Spleen (tissue), 11 donors: ENCODE results near the gene HYAL2. TPM values are rescaled to one million over a fixed set of nuclear protein-coding genes. Genes with fewer than 3 reads are reported as not detected.
A peak's percentile ranks its signal among the peaks of the same experiment; 100 is the strongest.

Source experiments
- DNase-seq: peaks from one replicate; pipeline ENCODE4 v3.0.0-alpha.2; 2020
- H3K27ac ChIP-seq, 8 donors: fragments of 200-600 bp; sonication (generic) in 7 of 8; 1 replicate in 4 of 8; 2 replicates in 4 of 8; pipeline versions ENCODE4 v1.5.0 to v1.8.0; 2016 to 2021; ENCODE audit warnings: inconsistent platforms in 4 of 8, mild to moderate bottlenecking in 4 of 8, moderate library complexity in 1 of 8
- H3K27me3 ChIP-seq, 7 donors: fragments of 200-600 bp; sonication (generic) in 6 of 7; replicated peaks in 1 of 7; 1 replicate in 4 of 7; 2 replicates in 3 of 7; pipeline versions ENCODE4 v1.5.0 to v1.8.0; 2016 to 2021; ENCODE audit warnings: inconsistent platforms in 3 of 7, mild to moderate bottlenecking in 1 of 7
- H3K36me3 ChIP-seq, 6 donors: fragments of 200-600 bp; sonication (generic) in 5 of 6; 1 replicate in 4 of 6; 2 replicates in 2 of 6; pipeline versions ENCODE4 v1.5.0 to v1.8.0; 2016 to 2021; ENCODE audit warnings: inconsistent platforms in 2 of 6
- H3K4me1 ChIP-seq, 6 donors: fragments of 200-600 bp; sonication (generic) in 5 of 6; 1 replicate in 3 of 6; 2 replicates in 3 of 6; pipeline versions ENCODE4 v1.5.0 to v1.8.0; 2016 to 2021; ENCODE audit warnings: inconsistent platforms in 3 of 6
- H3K4me3 ChIP-seq, 8 donors: fragments of 200-600 bp; sonication (generic) in 7 of 8; 1 replicate in 4 of 8; 2 replicates in 4 of 8; pipeline versions ENCODE4 v1.5.0 to v1.8.0; 2016 to 2021; ENCODE audit warnings: inconsistent platforms in 4 of 8, mild to moderate bottlenecking in 4 of 8, moderate library complexity in 2 of 8
- H3K9me3 ChIP-seq, 8 donors: fragments of 200-600 bp; sonication (generic) in 7 of 8; 1 replicate in 4 of 8; 2 replicates in 4 of 8; pipeline versions ENCODE4 v1.5.0 to v1.8.0; 2016 to 2021; ENCODE audit warnings: inconsistent platforms in 4 of 8
- POLR2A ChIP-seq, 3 donors: fragments of 450-650 bp; IDR thresholded peaks; one replicate each; pipeline ENCODE4 v1.5.1; 2017; ENCODE audit warnings: antibody characterized with exemption in 3 of 3, mild to moderate bottlenecking in 1 of 3
- POLR2AphosphoS5 ChIP-seq, 3 donors: sonication (generic); formaldehyde crosslinking; IDR thresholded peaks; one replicate each; pipeline ENCODE4 v1.5.1; 2017; ENCODE audit warnings: antibody characterized with exemption in 3 of 3
- WGBS, 5 donors: extraction: QIAGEN DNeasy Blood & Tissue Kit in 3 of 5; methylation state at CpG; one replicate each; pipeline versions ENCODE4 v1.1.5 to v1.1.7; 2013 to 2018; 5-methylcytosine and 5-hydroxymethylcytosine counted together
- intact Hi-C: fragments of 100-400 bp; cut with DNase I; formaldehyde crosslinking; loops from one replicate; pipeline ENCODE4 v1.15.0; 2023; ENCODE audit warnings: low total_unique reads
- polyA plus RNA-seq, 3 donors: library from polyadenylated mRNA; stranded (reverse); fragments of 200-250 nt; gene quantifications; one replicate each; pipeline ENCODE4 v1.2.1, GENCODE V29; 2013
- total RNA-seq, 7 donors: library from RNA; depleted of rRNA in 3 of 7; stranded (reverse); fragments of >200 nt in 3 of 7; fragmentation: NEBNext Ultra II Directional in 4 of 7; extraction: Animal tissue kit (Norgen Biotek cat#: 25700) in 4 of 7; gene quantifications; one replicate each; pipeline versions ENCODE4 v1.1.0 to v1.2.1, GENCODE V29; 2016 to 2021
- TF ChIP-seq, protein P1 (sequence below), 11 experiments: fragments of 200-600 bp in 7 of 11; fragments of 450-650 bp in 4 of 11; sonication (generic) in 4 of 11; IDR thresholded peaks in 8 of 11; conservative IDR thresholded peaks in 3 of 11; 1 replicate in 7 of 11; 2 replicates in 4 of 11; pipeline versions ENCODE4 v1.4.0 to v1.8.0; 2016 to 2021; ENCODE audit warnings: antibody characterized with exemption in 11 of 11, inconsistent platforms in 4 of 11, mild to moderate bottlenecking in 1 of 11
- donor health status: healthy with polysubstance abuse.
- donor health status: DM: no; HTN: no; CAD: no; lungs with moderate emphysema.
- donor health status: DM: no; HTN: no; CAD: no.
- donor health status: Bipolar disorder and iron deficiency.
- donor health status: healthy.
- donor health status: DM: no; HTN: no; CAD: no.
- donor health status: DM: yes; HTN: yes; CAD: no.

The HYAL2 gene
- total and polyA plus RNA-seq, 10 donors: 108 to 746 (median 322) TPM

DNA sequence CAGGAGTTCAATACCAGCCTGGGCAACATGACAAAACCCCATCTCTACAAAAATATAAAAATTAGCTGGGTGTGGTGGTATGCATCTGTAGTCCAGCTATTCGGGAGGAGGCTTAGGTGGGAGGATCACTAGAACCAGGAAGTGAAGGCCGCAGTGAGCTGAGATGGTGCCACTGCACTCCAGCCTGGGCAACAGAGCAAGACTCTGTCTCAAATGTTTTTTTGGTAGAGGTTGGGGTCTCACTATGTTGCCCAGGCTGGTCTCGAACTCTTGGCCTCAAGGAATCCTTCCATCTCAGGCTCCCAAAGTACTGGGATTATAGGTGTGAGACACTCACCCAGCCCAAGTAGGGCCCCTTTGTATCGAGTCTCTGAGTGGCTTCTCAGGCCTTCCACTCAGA is 28.5 kb downstream of the HYAL2 start:
- peaks cover 0 to 26% (median 12%) of the 10 kb centered on the region in 6 donors for H3K36me3 ChIP-seq
- no peaks in the 10 kb centered on the region for H3K9me3 ChIP-seq
- H3K4me1 ChIP-seq: peaks cover 25 to 55% (median 40%) of the 10 kb centered on the region in 6 donors
- intact Hi-C loops: no loop called here
- H3K27ac ChIP-seq: no peak overlapping the region
- TF ChIP-seq POLR2AphosphoS5 (IDR thresholded peaks at IDR 0.05) (no peak), POLR2A (IDR thresholded peaks at IDR 0.05) (no peak)
- TF ChIP-seq, protein P1, sequence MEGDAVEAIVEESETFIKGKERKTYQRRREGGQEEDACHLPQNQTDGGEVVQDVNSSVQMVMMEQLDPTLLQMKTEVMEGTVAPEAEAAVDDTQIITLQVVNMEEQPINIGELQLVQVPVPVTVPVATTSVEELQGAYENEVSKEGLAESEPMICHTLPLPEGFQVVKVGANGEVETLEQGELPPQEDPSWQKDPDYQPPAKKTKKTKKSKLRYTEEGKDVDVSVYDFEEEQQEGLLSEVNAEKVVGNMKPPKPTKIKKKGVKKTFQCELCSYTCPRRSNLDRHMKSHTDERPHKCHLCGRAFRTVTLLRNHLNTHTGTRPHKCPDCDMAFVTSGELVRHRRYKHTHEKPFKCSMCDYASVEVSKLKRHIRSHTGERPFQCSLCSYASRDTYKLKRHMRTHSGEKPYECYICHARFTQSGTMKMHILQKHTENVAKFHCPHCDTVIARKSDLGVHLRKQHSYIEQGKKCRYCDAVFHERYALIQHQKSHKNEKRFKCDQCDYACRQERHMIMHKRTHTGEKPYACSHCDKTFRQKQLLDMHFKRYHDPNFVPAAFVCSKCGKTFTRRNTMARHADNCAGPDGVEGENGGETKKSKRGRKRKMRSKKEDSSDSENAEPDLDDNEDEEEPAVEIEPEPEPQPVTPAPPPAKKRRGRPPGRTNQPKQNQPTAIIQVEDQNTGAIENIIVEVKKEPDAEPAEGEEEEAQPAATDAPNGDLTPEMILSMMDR (IDR thresholded peaks at IDR 0.05 in 8 of 11, conservative IDR thresholded peaks at IDR 0.05 in 3 of 11): no peak
- 78 to 93% (median 89%) methylated on average over 4 of the region's 4 CpGs for WGBS, 5 donors
- no peak overlapping the region for H3K4me3 ChIP-seq
- DNase-seq: no peak
- H3K27me3 ChIP-seq: no peaks in the 10 kb centered on the region

DNA sequence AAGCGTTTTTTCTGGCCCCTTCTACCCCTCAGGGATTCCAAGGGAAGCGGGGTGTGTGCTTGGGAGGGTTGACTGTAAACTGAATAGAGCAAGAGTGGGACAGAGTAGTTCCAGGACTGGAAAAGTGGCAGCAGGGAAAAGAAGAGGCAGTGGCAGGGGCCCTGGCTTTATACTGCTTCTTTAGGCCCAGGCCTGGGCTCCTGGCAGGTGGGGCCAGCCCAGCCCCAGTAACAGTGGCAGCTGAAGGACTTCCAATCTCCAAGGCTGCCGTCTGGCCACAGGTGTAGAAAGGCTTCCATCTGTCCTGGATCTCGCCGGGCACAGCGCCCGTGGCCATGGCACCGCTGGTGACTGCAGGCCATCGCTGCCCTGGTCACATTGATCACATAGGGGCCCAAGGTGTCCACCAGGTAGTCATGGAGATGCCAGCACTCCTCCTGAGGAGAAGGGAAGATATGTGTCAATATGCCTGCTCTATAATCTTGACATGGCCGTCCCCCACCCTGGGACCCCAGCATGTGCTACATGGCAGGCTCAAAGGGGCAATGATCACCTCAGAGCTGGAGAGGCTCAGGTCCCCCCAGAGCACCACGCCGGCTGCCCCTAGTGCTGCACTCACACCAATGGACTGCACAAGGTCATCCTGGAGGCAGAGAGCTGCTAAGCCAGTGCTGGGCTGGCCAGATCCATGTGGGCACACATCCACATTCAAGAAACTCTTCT is 29.3 kb downstream of the HYAL2 start:
- DNase-seq: peak; percentile 86
- Histone ChIP-seq H3K4me1 (peaks cover 17 to 46% (median 33%) of the 10 kb centered on the region in 6 donors), H3K27ac (peak overlapping the region; percentile 45 to 88 (median 77)), H3K36me3 (peaks cover 0 to 35% (median 21%) of the 10 kb centered on the region in 6 donors), H3K4me3 (peak overlapping the region in 3 of 8 donors; percentile 96 to 100 (median 98)), H3K27me3 (no peaks in the 10 kb centered on the region), H3K9me3 (no peaks in the 10 kb centered on the region)
- 71 to 86% (median 84%) methylated on average over 10 to 12 of the region's 12 CpGs for WGBS, 5 donors
- TF ChIP-seq, protein P1 (IDR thresholded peaks at IDR 0.05 in 8 of 11, conservative IDR thresholded peaks at IDR 0.05 in 3 of 11): no peak
- peak in 1 of 3 donors; percentile 17 for TF ChIP-seq POLR2AphosphoS5 (IDR thresholded peaks at IDR 0.05)
- intact Hi-C loops: no loop called here

DNA sequence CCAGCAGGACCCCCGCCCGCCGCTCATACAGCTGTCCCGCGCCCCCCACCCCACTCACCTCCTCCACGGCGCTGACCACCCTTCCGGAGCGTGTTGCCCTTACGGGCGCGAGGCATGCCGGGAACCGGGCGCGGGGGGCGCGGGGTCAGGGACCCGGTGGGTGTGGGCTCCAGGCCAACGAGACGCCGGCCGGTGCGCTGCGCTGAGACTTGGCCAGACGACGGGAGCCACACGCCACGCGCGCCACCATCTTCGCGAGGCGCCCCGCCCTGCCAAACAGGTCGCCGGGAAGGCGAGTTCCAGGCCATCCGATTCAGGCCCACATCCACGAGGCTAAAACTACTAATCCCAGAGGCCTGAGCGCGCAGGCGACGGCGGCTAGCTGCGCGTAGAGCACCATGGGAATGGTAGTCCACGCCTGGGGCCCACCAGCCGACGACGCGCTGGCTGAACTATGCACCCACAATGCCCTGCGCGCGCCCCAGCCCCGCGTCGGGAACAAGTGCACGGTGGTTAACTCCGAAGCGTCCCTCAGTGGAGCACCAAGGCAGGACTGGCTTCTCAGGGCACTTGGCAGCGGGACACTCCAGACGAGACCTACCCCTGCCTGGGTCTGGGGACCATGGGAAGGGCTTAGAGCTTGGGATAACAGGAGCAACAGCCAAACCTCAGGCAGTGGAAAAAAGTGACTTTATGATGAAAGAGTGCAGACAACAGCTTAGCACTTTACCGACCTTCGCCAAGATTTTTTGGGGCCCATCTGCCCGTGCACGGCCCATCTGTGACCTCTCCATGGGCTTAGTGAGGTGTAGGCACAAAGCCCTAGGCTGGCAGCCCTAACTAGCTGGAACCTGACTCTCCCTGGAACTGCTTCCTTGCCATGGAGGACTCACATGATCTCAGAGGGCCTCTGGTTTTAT is 30.1 kb downstream of the HYAL2 start, which contains the start of gene IFRD2:
TSS of gene IFRD2 (minus strand) at position 271 of the 920 bp plus-strand sequence. CDS start at position 116, 155 bp downstream.
- WGBS, 5 donors: 1 to 11% (median 2%) methylated on average over 9 to 67 of the region's 67 CpGs
- Histone ChIP-seq H3K9me3 (no peaks in the 10 kb centered on the region), H3K36me3 (peaks cover 0 to 43% (median 29%) of the 10 kb centered on the region in 6 donors)

More for the DNA sequence above, 30.1 kb downstream of the HYAL2 start, which contains the start of gene IFRD2:
- peak; percentile 99 for DNase-seq
- intact Hi-C loops: no loop called here
- H3K4me1 ChIP-seq: peaks cover 13 to 38% (median 27%) of the 10 kb centered on the region in 6 donors
- H3K4me3 ChIP-seq: peak within 1 kb of the TSS; percentile 89 to 100 (median 98)
- TF ChIP-seq POLR2A (IDR thresholded peaks at IDR 0.05): peak in 1 of 3 donors; percentile 14
- TF ChIP-seq POLR2AphosphoS5 (IDR thresholded peaks at IDR 0.05): peak; percentile 90 to 96 (median 91)
- TF ChIP-seq, protein P1 (IDR thresholded peaks at IDR 0.05 in 8 of 11, conservative IDR thresholded peaks at IDR 0.05 in 3 of 11): peak in 4 of 11 experiments; percentile 17 to 35 (median 24)
- no peaks in the 10 kb centered on the region for H3K27me3 ChIP-seq
- H3K27ac ChIP-seq: peak within 1 kb of the TSS; percentile 67 to 88 (median 79)
